ENCODE data around the gene PRR19. TPM values are rescaled to one million over a fixed set of nuclear protein-coding genes. Genes with fewer than 3 reads are reported as not detected.

The PRR19 gene
- total and polyA plus RNA-seq, 8 donors: 0.68 to 0.98 TPM; not detected in 6

DNA sequence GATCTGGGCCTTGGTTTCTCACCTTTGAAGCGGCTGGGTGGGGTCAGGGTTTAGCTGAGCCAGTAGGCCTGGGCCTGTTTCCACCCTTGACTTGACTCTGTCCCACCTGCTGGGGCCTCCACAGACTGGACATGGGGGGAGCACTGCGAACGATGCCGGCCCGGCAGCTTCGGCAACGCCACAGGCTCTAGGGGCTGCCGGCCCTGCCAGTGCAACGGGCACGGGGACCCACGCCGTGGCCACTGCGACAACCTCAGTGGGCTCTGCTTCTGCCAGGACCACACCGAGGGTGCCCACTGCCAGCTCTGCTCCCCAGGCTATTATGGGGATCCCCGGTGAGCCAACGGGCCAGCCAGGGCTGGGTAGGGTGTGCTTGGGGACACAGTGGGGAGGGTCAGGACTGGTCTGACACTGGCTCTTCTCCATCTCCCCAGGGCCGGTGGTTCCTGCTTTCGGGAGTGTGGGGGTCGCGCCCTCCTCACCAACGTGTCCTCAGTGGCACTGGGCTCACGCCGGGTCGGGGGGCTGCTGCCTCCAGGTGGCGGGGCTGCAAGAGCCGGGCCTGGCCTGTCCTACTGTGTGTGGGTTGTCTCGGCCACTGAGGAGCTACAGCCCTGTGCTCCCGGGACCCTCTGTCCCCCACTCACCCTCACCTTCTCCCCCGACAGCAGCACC, 51.5 kb downstream of the PRR19 start:
- no peaks in the 10 kb centered on the region for H3K27me3 ChIP-seq
- peaks cover 20 to 100% (median 93%) of the 10 kb centered on the region in 4 donors for H3K36me3 ChIP-seq
- DNase-seq: no peak
- H3K4me1 ChIP-seq: no peaks in the 10 kb centered on the region
- no peaks in the 10 kb centered on the region for H3K9me3 ChIP-seq
- no peak overlapping the region for H3K27ac ChIP-seq
- TF ChIP-seq POLR2A (IDR thresholded peaks at IDR 0.05) (no peak), POLR2AphosphoS5 (IDR thresholded peaks at IDR 0.05) (no peak), CTCF (IDR thresholded peaks at IDR 0.05) (no peak), EP300 (IDR thresholded peaks at IDR 0.05) (no peak)
- no peak overlapping the region for H3K4me3 ChIP-seq
- 91 to 97% (median 95%) methylated on average over 6 to 29 of the region's 29 CpGs for WGBS, 5 donors
- intact Hi-C loops (cut with DNase I; ENCODE audit: low total_unique reads): no loop called here

DNA sequence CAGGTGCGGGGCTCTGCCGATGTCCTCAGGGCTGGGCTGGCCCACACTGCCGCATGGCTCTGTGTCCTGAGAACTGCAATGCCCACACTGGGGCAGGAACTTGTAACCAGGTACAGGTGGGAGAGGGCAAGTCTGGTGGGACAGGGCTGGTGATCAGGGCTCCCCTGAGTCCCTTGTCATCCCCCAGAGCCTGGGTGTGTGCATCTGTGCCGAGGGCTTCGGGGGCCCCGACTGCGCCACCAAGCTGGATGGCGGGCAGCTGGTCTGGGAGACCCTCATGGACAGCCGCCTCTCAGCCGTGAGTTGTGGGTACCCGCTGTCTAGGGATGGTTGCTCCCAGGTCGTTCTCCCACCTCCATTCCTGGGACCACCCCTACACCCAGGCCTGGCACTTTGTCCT, 54.0 kb downstream of the PRR19 start:
- 92 to 97% (median 95%) methylated on average over 9 to 12 of the region's 12 CpGs for WGBS, 5 donors
- H3K4me3 ChIP-seq: no peak overlapping the region
- no peak for DNase-seq
- H3K27ac ChIP-seq: no peak overlapping the region
- no peaks in the 10 kb centered on the region for H3K27me3 ChIP-seq
- no peaks in the 10 kb centered on the region for H3K4me1 ChIP-seq
- TF ChIP-seq CTCF (IDR thresholded peaks at IDR 0.05): no peak
- TF ChIP-seq EP300 (IDR thresholded peaks at IDR 0.05): no peak
- TF ChIP-seq POLR2AphosphoS5 (IDR thresholded peaks at IDR 0.05): no peak
- TF ChIP-seq POLR2A (IDR thresholded peaks at IDR 0.05): no peak
- H3K36me3 ChIP-seq: peaks cover 21 to 97% (median 92%) of the 10 kb centered on the region in 4 donors
- intact Hi-C loops (cut with DNase I; ENCODE audit: low total_unique reads): no loop called here
- H3K9me3 ChIP-seq: no peaks in the 10 kb centered on the region

- no peak overlapping the region for H3K4me3 ChIP-seq
- no peak overlapping the region for H3K27ac ChIP-seq
- WGBS, 5 donors: 93 to 97% (median 96%) methylated on average over 15 of the region's 15 CpGs
- no peak for TF ChIP-seq CTCF (IDR thresholded peaks at IDR 0.05)
- H3K9me3 ChIP-seq: no peaks in the 10 kb centered on the region
- intact Hi-C loops (cut with DNase I; ENCODE audit: low total_unique reads): no loop called here
- no peaks in the 10 kb centered on the region for H3K4me1 ChIP-seq
- no peak for DNase-seq
- peaks cover 21 to 97% (median 92%) of the 10 kb centered on the region in 4 donors for H3K36me3 ChIP-seq
- H3K27me3 ChIP-seq: no peaks in the 10 kb centered on the region
Observed at GRCh38 chr19:42356686-42357085, 54.8 kb downstream of the PRR19 start.

DNA sequence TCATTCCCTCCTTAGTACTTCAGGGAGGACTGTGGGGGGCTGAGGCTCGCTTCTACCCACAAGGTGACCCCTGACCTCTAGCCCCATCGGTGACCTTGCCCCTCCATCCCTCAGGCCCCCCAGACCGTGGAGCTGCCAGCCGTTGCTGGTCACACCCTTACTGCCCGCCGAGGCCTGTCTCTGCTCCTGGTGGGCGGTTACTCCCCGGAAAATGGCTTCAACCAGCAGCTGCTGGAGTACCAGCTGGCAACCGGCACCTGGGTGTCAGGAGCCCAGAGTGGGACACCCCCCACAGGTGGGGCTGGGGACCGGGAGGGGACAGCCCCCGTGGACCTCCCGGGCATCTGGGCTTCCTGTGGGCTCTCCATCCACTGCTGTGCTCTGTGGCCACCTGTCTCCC, 55.4 kb downstream of the PRR19 start:
- Histone ChIP-seq H3K4me3 (no peak overlapping the region), H3K27me3 (no peaks in the 10 kb centered on the region), H3K4me1 (no peaks in the 10 kb centered on the region), H3K36me3 (peaks cover 20 to 97% (median 90%) of the 10 kb centered on the region in 4 donors), H3K27ac (no peak overlapping the region), H3K9me3 (no peaks in the 10 kb centered on the region)
- TF ChIP-seq CTCF (IDR thresholded peaks at IDR 0.05): no peak
- no peak for TF ChIP-seq POLR2A (IDR thresholded peaks at IDR 0.05)
- no peak for TF ChIP-seq EP300 (IDR thresholded peaks at IDR 0.05)
- TF ChIP-seq POLR2AphosphoS5 (IDR thresholded peaks at IDR 0.05): no peak
- no peak for DNase-seq
- 91 to 94% (median 92%) methylated on average over 4 to 12 of the region's 12 CpGs for WGBS, 5 donors
- intact Hi-C loops (cut with DNase I; ENCODE audit: low total_unique reads): no loop called here

Small RNA genes lying within 50 kb of the gene (small RNA-seq; reads per million reads assigned to genes)
- gene MIR8077: 0 reads per million in 4 donors

Other genes starting within 250 kb of the PRR19 start
- gene GRIK5, start 231.9 kb upstream of the PRR19 start, total RNA-seq: 10 to 100 TPM in 2 of 5 donors, 1 to 10 TPM in 3; 2.2 to 74.1 (median 8.3) TPM
- 1 to 10 TPM in 2 of 3 donors, under 1 TPM in 1; 0.92 to 3.1 (median 1.1) TPM for gene GRIK5, start 231.9 kb upstream of the PRR19 start, polyA plus RNA-seq
- gene ZNF574, start 226.0 kb upstream of the PRR19 start, total RNA-seq: 10 to 100 TPM in 2 of 5 donors, 1 to 10 TPM in 3; 4.6 to 17.0 (median 8.8) TPM
- gene ZNF574, start 226.0 kb upstream of the PRR19 start, polyA plus RNA-seq: 1 to 10 TPM; 5.5 to 5.7 (median 5.5) TPM
- 10 to 100 TPM in 2 of 5 donors, 1 to 10 TPM in 1, under 1 TPM in 2; 0.89 to 23.3 (median 3.9) TPM for gene POU2F2, start 169.7 kb upstream of the PRR19 start, total RNA-seq
- 1 to 10 TPM in 2 of 3 donors, under 1 TPM in 1; 0.68 to 2.7 (median 1.8) TPM for gene POU2F2, start 169.7 kb upstream of the PRR19 start, polyA plus RNA-seq
- gene DEDD2, start 84.5 kb upstream of the PRR19 start, total RNA-seq: 100 to 1,000 TPM in 1 of 5 donors, 10 to 100 TPM in 4; 16.7 to 195 (median 43.8) TPM
- 10 to 100 TPM; 20.8 to 35.9 (median 22.0) TPM for gene DEDD2, start 84.5 kb upstream of the PRR19 start, polyA plus RNA-seq
- 10 to 100 TPM in 2 of 5 donors, 1 to 10 TPM in 3; 4.7 to 12.0 (median 6.8) TPM for gene ZNF526, start 81.8 kb upstream of the PRR19 start, total RNA-seq
- 1 to 10 TPM; 2.4 to 3.7 (median 3.2) TPM for gene ZNF526, start 81.8 kb upstream of the PRR19 start, polyA plus RNA-seq
- 10 to 100 TPM in 4 of 5 donors, 1 to 10 TPM in 1; 5.8 to 77.2 (median 22.6) TPM for gene GSK3A, start 59.5 kb upstream of the PRR19 start, total RNA-seq
- gene GSK3A, start 59.5 kb upstream of the PRR19 start, polyA plus RNA-seq: 10 to 100 TPM; 25.5 to 40.8 (median 35.0) TPM
- 100 to 1,000 TPM in 1 of 5 donors, 10 to 100 TPM in 4; 11.6 to 118 (median 40.6) TPM for gene ERF, start 47.0 kb upstream of the PRR19 start, total RNA-seq
- gene ERF, start 47.0 kb upstream of the PRR19 start, polyA plus RNA-seq: 10 to 100 TPM; 12.9 to 36.5 (median 16.3) TPM
- 10 to 100 TPM; 19.8 to 60.3 (median 39.1) TPM for gene CIC, start 32.9 kb upstream of the PRR19 start, total RNA-seq
- gene CIC, start 32.9 kb upstream of the PRR19 start, polyA plus RNA-seq: 10 to 100 TPM; 15.4 to 31.8 (median 21.5) TPM
- gene PAFAH1B3, start 492 bp downstream of the PRR19 start, total RNA-seq: 10 to 100 TPM in 3 of 5 donors, 1 to 10 TPM in 1, not detected in 1; 7.5 to 58.1 (median 17.9) TPM
- gene PAFAH1B3, start 492 bp downstream of the PRR19 start, polyA plus RNA-seq: 10 to 100 TPM; 33.4 to 37.1 (median 34.3) TPM
- gene TMEM145, start 11.2 kb downstream of the PRR19 start, total RNA-seq: 10 to 100 TPM in 1 of 5 donors, under 1 TPM in 1, not detected in 3; 0.37 to 44.3 TPM
- 1 to 10 TPM in 1 of 3 donors, under 1 TPM in 2; 0.50 to 1.1 (median 0.61) TPM for gene TMEM145, start 11.2 kb downstream of the PRR19 start, polyA plus RNA-seq
- 10 to 100 TPM; 12.3 to 46.3 (median 21.0) TPM for gene MEGF8, start 23.5 kb downstream of the PRR19 start, total RNA-seq
- 1 to 10 TPM; 2.6 to 5.2 (median 3.6) TPM for gene MEGF8, start 23.5 kb downstream of the PRR19 start, polyA plus RNA-seq
- gene CNFN, start 88.2 kb downstream of the PRR19 start, total RNA-seq: 1 to 10 TPM in 1 of 5 donors, not detected in 4; 7.8 TPM
- gene CNFN, start 88.2 kb downstream of the PRR19 start, polyA plus RNA-seq: 100 to 1,000 TPM in 1 of 3 donors, 1 to 10 TPM in 2; 2.0 to 395 (median 2.4) TPM
- 100 to 1,000 TPM in 1 of 5 donors, 10 to 100 TPM in 2, 1 to 10 TPM in 2; 3.1 to 139 (median 13.6) TPM for gene LIPE, start 125.3 kb downstream of the PRR19 start, total RNA-seq
- 10 to 100 TPM in 1 of 3 donors, 1 to 10 TPM in 2; 7.3 to 15.7 (median 7.5) TPM for gene LIPE, start 125.3 kb downstream of the PRR19 start, polyA plus RNA-seq
- gene CXCL17, start 140.8 kb downstream of the PRR19 start, total RNA-seq: 100 to 1,000 TPM in 1 of 5 donors, 10 to 100 TPM in 2, 1 to 10 TPM in 1, not detected in 1; 7.6 to 208 (median 35.9) TPM
- gene CXCL17, start 140.8 kb downstream of the PRR19 start, polyA plus RNA-seq: 100 to 1,000 TPM; 107 to 518 (median 441) TPM
- gene CEACAM1, start 226.3 kb downstream of the PRR19 start, total RNA-seq: 10 to 100 TPM in 1 of 5 donors, 1 to 10 TPM in 3, under 1 TPM in 1; 0.45 to 99.2 (median 4.1) TPM
- 10 to 100 TPM in 1 of 3 donors, 1 to 10 TPM in 2; 1.1 to 18.1 (median 4.2) TPM for gene CEACAM1, start 226.3 kb downstream of the PRR19 start, polyA plus RNA-seq

Data from stomach (tissue), 9 donors.